D721Med (cell line): ENCODE results near the gene CEP170.
A peak's percentile ranks its signal among the peaks of the same experiment; 100 is the strongest.
"Not testable (repeated sequence)": the region's sequence is repeated elsewhere in the genome, so short reads cannot be mapped to it uniquely, and the experiment has no call there.

Source experiments
- DNase-seq: peaks from one replicate; pipeline ENCODE4 v3.0.0; 2011; ENCODE audit warnings: low spot score; ENCODE audit not compliant: insufficient read length
- FAIRE-seq: peaks from 2 replicates; lab custom pipeline; 2011; peaks lifted over from hg19 to GRCh38; lab: Jason Lieb, UNC
- TF ChIP-seq, protein P1 (sequence below): IDR thresholded peaks from 2 replicates; pipeline ENCODE4 v1.5.1; 2012; ENCODE audit warnings: mild to moderate bottlenecking, control low read depth; ENCODE audit not compliant: insufficient read depth; ENCODE audit errors: missing control alignments

The CEP170 gene

DNA sequence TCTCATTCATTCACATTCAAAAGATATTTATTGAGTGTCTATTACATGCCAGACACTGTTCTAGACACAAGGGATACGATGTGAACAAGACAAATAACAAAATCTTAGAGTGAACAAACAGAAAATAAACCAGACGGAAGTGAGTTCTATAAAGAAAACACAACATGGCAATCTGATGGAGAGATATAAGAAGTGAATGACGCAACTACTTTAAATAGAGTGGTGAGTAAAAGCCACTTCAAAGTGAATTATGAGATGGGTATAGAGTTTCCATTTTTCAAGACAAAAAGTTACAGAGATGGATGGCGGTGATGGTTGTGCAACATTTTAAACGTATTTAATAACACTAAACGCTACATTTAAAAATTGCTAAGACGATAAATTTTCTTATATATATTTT lies 75.4 kb downstream of the CEP170 start:
- TF ChIP-seq, protein P1, sequence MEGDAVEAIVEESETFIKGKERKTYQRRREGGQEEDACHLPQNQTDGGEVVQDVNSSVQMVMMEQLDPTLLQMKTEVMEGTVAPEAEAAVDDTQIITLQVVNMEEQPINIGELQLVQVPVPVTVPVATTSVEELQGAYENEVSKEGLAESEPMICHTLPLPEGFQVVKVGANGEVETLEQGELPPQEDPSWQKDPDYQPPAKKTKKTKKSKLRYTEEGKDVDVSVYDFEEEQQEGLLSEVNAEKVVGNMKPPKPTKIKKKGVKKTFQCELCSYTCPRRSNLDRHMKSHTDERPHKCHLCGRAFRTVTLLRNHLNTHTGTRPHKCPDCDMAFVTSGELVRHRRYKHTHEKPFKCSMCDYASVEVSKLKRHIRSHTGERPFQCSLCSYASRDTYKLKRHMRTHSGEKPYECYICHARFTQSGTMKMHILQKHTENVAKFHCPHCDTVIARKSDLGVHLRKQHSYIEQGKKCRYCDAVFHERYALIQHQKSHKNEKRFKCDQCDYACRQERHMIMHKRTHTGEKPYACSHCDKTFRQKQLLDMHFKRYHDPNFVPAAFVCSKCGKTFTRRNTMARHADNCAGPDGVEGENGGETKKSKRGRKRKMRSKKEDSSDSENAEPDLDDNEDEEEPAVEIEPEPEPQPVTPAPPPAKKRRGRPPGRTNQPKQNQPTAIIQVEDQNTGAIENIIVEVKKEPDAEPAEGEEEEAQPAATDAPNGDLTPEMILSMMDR: no peak
- FAIRE-seq (no peak), DNase-seq (no peak)

DNA sequence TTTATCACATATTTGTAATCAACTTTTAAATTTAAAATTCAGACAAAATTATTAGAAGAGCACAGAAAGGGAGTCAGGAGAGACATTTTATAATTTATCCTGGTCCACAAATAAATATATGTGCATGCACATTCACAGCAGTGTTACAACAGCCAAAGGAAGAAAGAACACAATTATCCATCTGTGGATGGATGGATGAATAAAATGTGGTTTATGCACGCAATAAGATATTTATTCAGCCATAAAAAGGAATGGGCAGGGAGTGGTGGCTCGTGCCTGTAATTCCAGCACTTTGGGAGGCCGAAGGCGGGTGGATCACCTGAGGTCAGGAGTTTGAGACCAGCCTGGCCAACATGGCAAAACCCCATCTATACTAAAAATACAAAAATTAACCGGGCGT lies 77.3 kb downstream of the CEP170 start:
- not testable (repeated sequence) for DNase-seq, FAIRE-seq

- peak; percentile 96 for FAIRE-seq
- not testable (repeated sequence) for DNase-seq
Observed at GRCh38 chr1:243173758-243174369, 81.2 kb downstream of the CEP170 start.

GRCh38 chr1:243164911-243165310 lies 90.2 kb downstream of the CEP170 start:
- DNase-seq: not testable (repeated sequence)
- peak; percentile 97 for FAIRE-seq

- not testable (repeated sequence) for DNase-seq, FAIRE-seq
Observed at GRCh38 chr1:243150906-243151305, 104.2 kb downstream of the CEP170 start.

DNA sequence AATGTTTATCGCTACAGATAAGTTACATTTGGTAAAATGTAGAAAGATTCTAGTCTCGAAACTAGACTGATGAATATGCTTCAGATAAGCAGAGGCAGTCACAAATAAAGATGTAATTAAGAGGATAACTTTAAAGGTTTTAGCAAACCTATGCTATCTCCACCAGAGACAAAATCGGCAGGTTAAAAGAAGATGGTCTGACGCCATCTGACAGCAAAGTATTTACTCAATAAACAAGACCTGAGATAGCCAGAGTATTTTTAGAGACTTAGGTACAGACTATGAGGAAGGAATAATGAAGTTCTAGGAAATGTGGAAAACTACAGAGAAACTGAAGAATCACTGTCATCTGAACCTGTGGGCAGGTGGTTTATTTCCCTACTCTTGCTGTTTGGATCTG lies 106.0 kb downstream of the CEP170 start:
- DNase-seq: not testable (repeated sequence)
- peak; percentile 88 for FAIRE-seq

DNA sequence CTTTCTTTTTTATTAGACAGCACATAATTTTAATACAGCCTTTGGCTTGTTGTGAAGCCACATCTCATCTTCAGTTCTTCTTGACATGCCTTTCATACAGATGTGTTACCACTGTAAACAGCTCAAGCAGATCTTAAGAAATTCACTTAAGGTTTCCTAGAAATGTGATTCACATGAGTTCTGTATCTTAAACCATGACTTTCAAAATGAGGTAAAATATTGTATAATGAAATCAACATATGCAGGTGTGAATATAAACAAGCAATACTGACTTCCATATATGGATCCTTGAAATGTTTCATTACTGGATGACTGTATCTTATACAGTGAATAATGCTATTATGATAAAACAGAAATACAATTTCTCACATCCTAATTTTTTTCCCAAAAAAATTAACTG lies 107.7 kb downstream of the CEP170 start:
- DNase-seq: not testable (repeated sequence)
- FAIRE-seq: peak; percentile 96

DNA sequence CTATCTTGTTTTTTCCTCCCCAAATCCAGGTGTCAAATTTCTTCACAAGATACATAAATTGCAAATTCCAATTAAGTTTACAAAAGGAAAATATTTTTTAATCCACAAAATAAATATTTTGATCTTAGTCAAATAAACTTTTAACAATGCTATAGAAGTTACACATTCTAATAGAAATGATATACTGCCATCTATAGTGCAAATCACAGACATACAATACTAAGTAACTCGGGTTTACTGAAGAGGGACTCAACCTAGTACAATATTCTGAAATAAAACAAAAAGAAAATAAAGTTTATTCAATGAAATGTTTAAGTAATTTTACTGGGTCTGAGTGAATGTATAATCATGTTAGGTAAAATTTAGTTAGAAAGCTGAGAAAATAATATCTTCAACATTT lies 114.6 kb downstream of the CEP170 start:
- TF ChIP-seq, protein P1: peak; percentile 8
- FAIRE-seq: not testable (repeated sequence)

DNA sequence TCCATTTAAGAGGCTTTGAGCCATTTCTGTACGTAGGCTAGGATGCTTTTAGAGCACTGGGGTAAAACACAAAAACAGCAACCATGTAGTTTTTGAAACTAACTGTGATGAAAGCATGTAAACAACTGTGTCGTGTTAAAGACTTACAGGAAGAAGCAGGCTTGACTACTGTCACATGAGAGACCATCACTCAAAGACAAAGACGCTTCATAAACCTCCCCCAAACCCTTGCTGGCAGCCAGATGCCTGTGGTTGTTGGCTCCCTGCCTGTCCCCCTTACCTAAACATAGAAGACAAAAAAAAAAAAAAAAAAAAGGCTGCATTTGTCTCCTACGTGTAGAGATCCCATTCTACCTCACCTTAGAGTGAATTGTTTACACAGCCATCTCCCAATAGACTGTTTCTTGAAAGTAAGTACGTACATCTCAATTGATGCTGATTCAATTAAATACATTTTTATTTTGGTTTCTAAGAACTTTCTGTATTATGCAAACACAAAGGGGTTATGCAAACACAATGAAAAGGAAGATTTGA lies 132.1 kb downstream of the CEP170 start:
- FAIRE-seq, DNase-seq: not testable (repeated sequence)

More for the DNA sequence above, 114.6 kb downstream of the CEP170 start:
- DNase-seq: not testable (repeated sequence)

DNA sequence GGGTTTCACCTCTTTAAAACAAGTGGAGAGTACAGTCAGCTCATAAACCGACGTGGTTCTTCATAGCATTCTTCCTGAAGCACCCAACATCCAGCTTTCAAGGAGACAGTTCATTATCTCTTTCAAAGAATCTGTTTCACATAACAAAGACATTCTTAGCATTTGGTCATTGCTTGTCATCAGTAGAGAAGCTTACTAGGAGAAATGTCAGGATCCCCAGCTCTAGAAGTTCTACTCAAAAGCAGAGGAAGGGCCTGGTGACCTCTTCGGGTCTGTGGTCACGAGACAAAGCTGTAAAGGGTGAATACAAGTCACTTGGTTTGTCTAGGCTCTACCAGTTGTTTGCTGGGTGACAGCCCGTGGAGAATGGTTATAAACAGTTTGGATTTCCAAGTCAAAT lies 133.1 kb downstream of the CEP170 start:
- FAIRE-seq, DNase-seq: not testable (repeated sequence)

DNA sequence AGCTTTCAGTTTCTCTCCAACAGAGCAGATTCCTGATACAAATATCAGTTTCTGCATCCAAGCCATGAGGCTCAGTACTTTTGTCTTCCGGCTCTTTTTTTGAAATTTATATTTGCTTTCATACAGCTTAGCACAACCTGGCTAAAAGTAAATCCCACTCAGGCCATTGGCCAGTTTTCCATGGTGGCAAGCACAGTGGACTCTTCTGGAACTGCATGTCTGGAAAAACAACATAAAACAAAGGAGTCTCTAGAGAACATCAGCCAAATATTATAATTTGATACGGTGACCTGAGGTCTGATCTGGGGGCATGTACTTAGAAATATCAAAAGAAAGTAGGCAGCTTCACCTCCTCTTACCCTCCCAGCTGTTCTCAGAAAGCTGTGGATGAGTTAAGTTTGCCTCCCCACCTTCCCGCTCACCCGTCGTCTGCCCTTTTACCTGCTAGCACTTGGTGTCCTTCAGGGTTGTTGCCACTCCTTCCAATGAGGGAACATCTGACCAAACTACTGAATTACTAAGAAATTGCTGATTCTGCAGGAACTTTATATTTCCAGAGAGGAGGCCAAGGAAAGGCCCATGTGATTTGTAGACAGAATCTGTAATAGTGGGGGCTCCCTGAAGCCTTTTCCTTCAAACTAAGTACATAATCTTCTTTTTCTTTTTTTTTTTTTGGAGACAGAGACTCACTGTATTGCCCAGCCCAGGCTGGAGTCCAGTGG lies 136.3 kb downstream of the CEP170 start:
- not testable (repeated sequence) for FAIRE-seq, DNase-seq

DNA sequence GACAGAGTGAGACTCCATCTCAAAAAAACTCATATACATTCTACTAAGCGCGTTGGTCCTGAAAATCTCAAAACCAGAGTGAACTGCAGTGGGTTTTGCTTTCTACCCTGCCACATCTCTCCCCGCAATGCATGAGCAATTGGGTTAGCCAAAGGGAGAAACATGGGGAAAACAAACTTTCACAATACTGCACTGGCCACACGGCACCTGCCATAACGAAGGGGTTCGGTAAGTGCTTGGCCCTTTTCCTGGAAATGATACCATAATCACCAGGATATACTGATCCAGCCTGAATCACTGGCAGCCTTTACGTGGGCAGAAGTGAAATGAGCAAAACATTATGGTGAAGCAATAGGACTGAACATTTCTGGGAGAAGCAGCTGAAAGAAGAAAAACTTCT lies 138.9 kb downstream of the CEP170 start:
- DNase-seq, FAIRE-seq: not testable (repeated sequence)

DNA sequence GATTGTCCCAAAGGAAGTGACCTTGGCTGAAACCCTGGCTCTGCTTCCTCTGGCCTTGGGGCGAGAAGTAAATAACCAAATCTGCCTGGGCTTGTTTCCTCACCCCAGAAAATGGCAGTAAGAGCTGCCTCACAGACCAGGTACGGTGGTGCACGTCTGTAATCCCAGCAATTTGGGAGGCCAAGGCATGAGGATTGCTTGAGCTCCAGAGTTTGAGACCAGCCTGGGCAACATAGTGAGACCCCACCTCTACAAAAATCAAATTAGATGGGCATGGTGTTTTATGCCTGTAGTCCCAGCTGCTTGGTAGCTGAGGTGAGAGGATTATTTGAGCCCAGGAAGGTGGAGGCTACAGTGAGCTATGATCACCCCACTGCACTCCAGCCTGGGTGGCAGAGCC lies 140.3 kb downstream of the CEP170 start:
- not testable (repeated sequence) for FAIRE-seq

DNA sequence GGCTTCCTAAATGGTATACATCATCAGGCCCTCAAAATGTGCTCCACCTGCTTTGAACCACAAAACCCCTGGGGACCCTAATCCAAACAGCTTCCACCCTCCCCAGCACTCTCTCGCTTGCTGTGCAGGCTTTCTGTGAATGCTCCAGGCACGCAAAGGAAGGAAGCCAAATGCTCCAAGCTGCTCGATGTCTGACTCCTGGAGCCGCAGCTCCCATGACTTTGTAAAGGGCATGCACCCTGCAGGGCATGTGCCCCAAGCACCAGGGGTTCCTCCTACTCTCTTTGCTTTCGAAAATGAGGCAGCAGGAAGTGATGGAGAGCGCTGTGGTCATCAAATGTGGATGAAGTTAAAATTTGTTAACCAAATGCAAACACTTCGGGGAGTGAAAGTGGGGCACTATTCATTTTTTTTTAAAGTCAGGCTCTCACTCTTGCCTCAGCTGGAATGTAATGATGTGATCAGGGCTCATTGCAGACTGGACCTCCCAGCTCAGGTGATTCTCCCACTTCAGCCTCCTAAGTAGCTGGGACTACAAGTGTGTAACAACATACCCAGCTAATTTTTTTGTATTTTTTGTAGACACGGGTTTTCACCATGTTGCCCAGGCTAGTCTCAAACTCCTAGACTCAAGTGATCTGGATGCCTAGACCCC lies 140.9 kb downstream of the CEP170 start:
- not testable (repeated sequence) for DNase-seq, FAIRE-seq

More for the DNA sequence above, 140.3 kb downstream of the CEP170 start:
- not testable (repeated sequence) for DNase-seq

DNA sequence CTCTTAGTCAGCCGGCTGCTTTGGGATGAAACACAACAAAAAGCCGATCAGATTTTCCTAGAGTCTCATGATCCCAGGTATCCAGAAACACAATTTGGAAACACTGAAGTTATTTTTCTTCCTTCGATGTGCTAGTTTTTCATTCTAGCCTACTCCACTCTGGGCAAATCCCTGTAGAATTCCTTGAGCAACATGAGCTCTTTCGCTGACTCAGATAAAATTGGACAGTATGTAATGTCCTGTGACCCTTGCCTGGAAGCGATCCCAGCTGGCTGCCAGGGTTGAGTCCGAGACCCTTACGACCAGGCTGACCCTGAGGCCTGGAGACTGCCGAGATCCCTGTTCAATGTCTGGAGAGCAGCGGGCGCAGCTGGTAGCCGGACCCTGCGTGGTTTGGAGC lies 147.9 kb downstream of the CEP170 start:
- DNase-seq, FAIRE-seq: not testable (repeated sequence)

DNA sequence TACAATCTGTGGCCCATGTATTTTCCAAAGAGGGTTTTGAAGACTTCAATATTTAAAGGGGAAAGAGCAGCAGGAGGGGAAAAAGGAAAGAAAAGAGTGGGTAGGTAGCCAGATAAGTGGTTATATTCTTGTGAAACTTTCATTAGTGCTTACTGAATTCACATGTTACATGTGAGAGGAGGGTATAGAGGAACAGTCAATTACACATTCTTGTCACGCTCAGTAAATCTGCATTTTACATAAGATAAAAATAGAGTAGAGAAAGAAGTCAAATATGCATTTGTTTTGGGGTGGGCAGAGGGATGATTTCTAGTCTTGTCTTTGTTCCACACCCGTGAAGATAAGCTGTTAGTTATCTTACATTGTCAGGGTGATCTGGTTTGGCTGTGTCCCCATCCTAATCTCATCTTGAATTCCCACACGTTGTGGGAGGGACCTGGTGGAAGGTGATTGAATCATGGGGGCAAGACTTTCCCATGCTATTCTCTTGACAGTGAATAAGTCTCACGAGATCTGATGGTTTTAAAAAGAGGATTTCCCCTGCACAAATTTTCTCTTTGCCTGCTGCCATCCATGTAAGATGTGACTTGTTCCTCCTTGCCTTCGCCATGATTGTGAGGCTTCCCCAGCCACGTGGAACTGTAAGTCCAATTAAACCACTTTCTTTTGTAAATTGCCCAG lies 149.3 kb downstream of the CEP170 start:
- not testable (repeated sequence) for FAIRE-seq, DNase-seq

DNA sequence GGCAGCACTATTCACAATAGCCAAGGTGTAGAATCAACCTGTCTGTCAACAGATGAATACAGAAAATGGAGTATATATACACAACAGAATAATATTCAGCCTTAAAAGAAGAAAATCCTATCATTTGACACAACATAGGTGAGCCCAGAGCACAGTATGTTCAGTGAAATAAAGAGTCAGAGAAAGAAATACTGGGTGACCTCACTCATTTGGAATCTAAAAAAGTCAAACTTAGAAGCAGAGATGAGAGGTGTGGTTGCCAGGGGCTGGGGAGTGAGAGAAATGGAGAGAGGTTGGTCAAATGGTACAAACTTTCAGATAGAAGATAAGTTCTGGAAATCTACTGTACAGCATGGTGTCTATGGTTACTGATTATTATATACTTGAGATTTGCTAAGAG lies 150.0 kb downstream of the CEP170 start:
- not testable (repeated sequence) for FAIRE-seq, DNase-seq
